K562 (cell line): ENCODE results near the gene ZNHIT1. TPM values are rescaled to one million over a fixed set of nuclear protein-coding genes. Genes with fewer than 3 reads are reported as not detected.
A peak's percentile ranks its signal among the peaks of the same experiment; 100 is the strongest.

ENCODE experiments used
- ASH1L ChIP-seq: fragments of 450-650 bp; IDR thresholded peaks from 2 replicates; pipeline ENCODE4 v1.6.1; 2018; ENCODE audit warnings: borderline replicate concordance, mild to moderate bottlenecking, low read depth; ENCODE audit not compliant: partially characterized antibody
- CBX2 ChIP-seq: fragments of 200-600 bp; sonication (generic); IDR thresholded peaks from one replicate; pipeline ENCODE4 v1.6.1; 2012; ENCODE audit warnings: mild to moderate bottlenecking, low read length, inconsistent platforms; ENCODE audit not compliant: insufficient read depth, poor library complexity, severe bottlenecking
- CHD1 ChIP-seq: fragments of 200-600 bp; sonication (generic); IDR thresholded peaks from one replicate; pipeline ENCODE4 v1.6.1; 2012; ENCODE audit warnings: mild to moderate bottlenecking, moderate library complexity, low read length, inconsistent platforms
- CREBBP ChIP-seq: IDR thresholded peaks from one replicate; pipeline ENCODE4 v1.6.1; 2012; ENCODE audit warnings: low read depth, mild to moderate bottlenecking, control low read depth, inconsistent platforms, low read length
- DNMT1 ChIP-seq: fragments of 450-650 bp; IDR thresholded peaks from 2 replicates; pipeline ENCODE4 v1.6.1; 2016; ENCODE audit warnings: antibody characterized with exemption, mild to moderate bottlenecking
- ELF1 ChIP-seq: fragments of 200-800 bp; sonication (Bioruptor generic); IDR thresholded peaks from 2 replicates; pipeline ENCODE4 v1.6.1; 2016; ENCODE audit warnings: missing genetic modification characterization, missing compliant biosample characterization
- EP300 ChIP-seq: IDR thresholded peaks from 2 replicates; pipeline ENCODE4 v1.6.1; 2012; ENCODE audit warnings: low read length, improper control_type of control experiment
- FOS ChIP-seq: IDR thresholded peaks from 3 replicates; pipeline ENCODE4 v1.6.1; 2011; ENCODE audit not compliant: insufficient read length; ENCODE audit errors: extremely low read depth
- HNRNPH1 ChIP-seq: fragments of 200-400 bp; formaldehyde crosslinking; optimal IDR thresholded peaks from 2 replicates; pipeline ENCODE3; 2017; ENCODE audit warnings: low read depth, mild to moderate bottlenecking, low read length, moderate library complexity
- RAD51 ChIP-seq: fragments of 450-650 bp; IDR thresholded peaks from 2 replicates; pipeline ENCODE4 v1.7.1; 2016; ENCODE audit warnings: low read depth, mild to moderate bottlenecking, borderline replicate concordance
- SNIP1 ChIP-seq: fragments of 450-650 bp; IDR thresholded peaks from 2 replicates; pipeline ENCODE4 v1.7.1; 2017; ENCODE audit warnings: low read depth, mild to moderate bottlenecking
- TEAD4 ChIP-seq, 2 experiments: sonication (generic) in 1 of 2; formaldehyde crosslinking in 1 of 2; IDR thresholded peaks; 2 replicates each; pipeline versions ENCODE4 v1.6.1 to v1.8.0; 2012 to 2022; ENCODE audit warnings: borderline replicate concordance in 1 of 2, inconsistent platforms in 1 of 2, low read length in 1 of 2, mild to moderate bottlenecking in 1 of 2, missing genetic modification reagents in 1 of 2
- TRIM28 ChIP-seq: fragments of 450-650 bp; IDR thresholded peaks from 2 replicates; pipeline ENCODE4 v1.6.1; 2017
- ZBTB12 ChIP-seq: fragments of 250-450 bp; sonication (Bioruptor Pico); IDR thresholded peaks from 2 replicates; pipeline ENCODE4 v1.4.0; 2020
- ZBTB26 ChIP-seq: fragments of 450-650 bp; formaldehyde crosslinking; IDR thresholded peaks from 2 replicates; pipeline ENCODE4 v1.4.0; 2022; ENCODE audit warnings: missing genetic modification characterization
- ZHX1 ChIP-seq: fragments of 150-350 bp; conservative IDR thresholded peaks from 2 replicates; pipeline ENCODE4 v1.6.1; 2014; ENCODE audit warnings: low read length
- ZNF280B ChIP-seq: fragments of 250-450 bp; sonication (Bioruptor Pico); IDR thresholded peaks from 2 replicates; pipeline ENCODE4 v1.5.1; 2021; ENCODE audit warnings: mild to moderate bottlenecking
- ZNF354B ChIP-seq: fragments of 250-450 bp; sonication (Bioruptor Pico); IDR thresholded peaks from 2 replicates; pipeline ENCODE4 v1.4.0; 2020
- ZNF75A ChIP-seq: fragments of 450-650 bp; formaldehyde crosslinking; IDR thresholded peaks from 2 replicates; pipeline ENCODE4 v1.4.0; 2020; ENCODE audit warnings: mild to moderate bottlenecking
- polyA plus RNA-seq, 8 experiments: library from polyadenylated mRNA; depleted of rRNA in 4 of 8; stranded (reverse) in 5 of 8; unstranded in 3 of 8; fragments of >200 nt; fragmentation: Nextera tagmentation in 2 of 8; fragmentation: Illumina TruSeq in 1 of 8; extraction: Ambion mirVana in 2 of 8; extraction: Trizol in 1 of 8; gene quantifications; 2 replicates each; pipeline versions ENCODE4 v1.2.1 to v1.2.3, GENCODE V29; 2011 to 2014; ENCODE audit warnings: inconsistent platforms in 1 of 8, missing spikeins in 1 of 8
- total RNA-seq, 7 experiments: library from RNA; depleted of rRNA in 6 of 7; stranded (reverse); fragments of >200 nt in 6 of 7; fragmentation: Illumina TruSeq in 2 of 7; extraction: Trizol in 2 of 7; gene quantifications; 2 replicates each; pipeline versions ENCODE4 v1.2.1 to v1.2.3, GENCODE V29; 2011 to 2021; ENCODE audit warnings: low replicate concordance in 1 of 7
- TF ChIP-seq, protein P1 (sequence below): fragments of 450-650 bp; conservative IDR thresholded peaks from 2 replicates; pipeline ENCODE4 v1.6.1; 2016; ENCODE audit warnings: missing genetic modification characterization, low read depth, mild to moderate bottlenecking, control low read depth, missing compliant biosample characterization

Gene ZNHIT1
- total and polyA plus RNA-seq, 9 of the 15 experiments (the other 6 are each of a cell fraction or from before 2014, with no cell fraction given), result 6.4 to 162 (median 70.1) TPM

DNA sequence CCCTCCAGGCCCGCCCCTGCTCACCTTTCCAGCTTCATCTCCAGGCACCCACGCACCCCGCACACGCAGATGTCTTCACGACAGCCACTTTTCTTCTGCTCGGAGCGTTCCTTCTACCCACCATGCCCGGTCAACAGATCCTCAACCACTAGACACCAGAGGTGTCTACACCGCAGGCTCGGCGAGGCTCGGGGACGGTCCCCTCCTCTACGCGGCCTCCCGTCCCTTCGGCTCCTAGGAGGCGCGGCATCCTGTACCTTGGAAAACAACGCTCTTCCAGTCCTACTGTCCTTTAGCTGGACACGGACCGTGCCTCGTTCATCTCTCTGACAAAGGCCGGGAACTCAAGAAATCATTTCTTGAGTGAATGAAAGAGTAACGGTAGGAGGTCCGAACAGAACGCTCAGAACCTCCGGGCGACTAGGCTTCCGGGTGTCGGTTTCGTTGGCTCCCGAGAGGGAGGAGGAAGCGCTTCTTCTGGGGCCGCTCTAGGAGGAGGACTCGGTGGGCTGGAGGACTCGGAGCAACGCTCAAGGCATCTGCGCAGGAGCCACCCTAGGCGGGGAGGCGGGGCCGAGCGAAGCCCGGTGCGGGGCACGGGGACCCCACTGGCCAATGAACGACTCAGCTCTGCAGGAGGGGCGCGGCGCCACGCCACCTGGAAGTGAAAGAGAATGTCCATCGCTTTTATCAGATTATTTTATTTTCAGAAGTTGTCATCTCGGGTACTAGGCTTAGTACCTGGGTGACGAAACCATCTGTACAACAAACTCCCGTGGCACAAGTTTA lies 34.1 kb downstream of the ZNHIT1 start (continued):
- TF ChIP-seq ZBTB12 (CRISPR knock-in tag) (no peak), ELF1 (tag) (peak; percentile 98), FOS (peak; percentile 32), EP300 (peak; percentile 57), ZBTB26 (CRISPR knock-in tag) (no peak), TEAD4 (IDR thresholded peaks at IDR 0.05; ENCODE audit: low read length) (peak; percentile 16; the same call in 1 of the 2 replicates), TEAD4 (CRISPR knock-in tag; IDR thresholded peaks at IDR 0.05; ENCODE audit: borderline replicate concordance) (no peak), ASH1L (peak; percentile 48), RAD51 (peak; percentile 93), CHD1 (no peak), ZNF280B (CRISPR knock-in tag) (no peak), TRIM28 (no peak), ZNF75A (CRISPR knock-in tag) (no peak), ZHX1 (no peak), CBX2 (no peak), SNIP1 (peak; percentile 92), CREBBP (no peak), DNMT1 (no peak), ZNF354B (CRISPR knock-in tag) (no peak), HNRNPH1 (no peak)
- TF ChIP-seq, protein P1, sequence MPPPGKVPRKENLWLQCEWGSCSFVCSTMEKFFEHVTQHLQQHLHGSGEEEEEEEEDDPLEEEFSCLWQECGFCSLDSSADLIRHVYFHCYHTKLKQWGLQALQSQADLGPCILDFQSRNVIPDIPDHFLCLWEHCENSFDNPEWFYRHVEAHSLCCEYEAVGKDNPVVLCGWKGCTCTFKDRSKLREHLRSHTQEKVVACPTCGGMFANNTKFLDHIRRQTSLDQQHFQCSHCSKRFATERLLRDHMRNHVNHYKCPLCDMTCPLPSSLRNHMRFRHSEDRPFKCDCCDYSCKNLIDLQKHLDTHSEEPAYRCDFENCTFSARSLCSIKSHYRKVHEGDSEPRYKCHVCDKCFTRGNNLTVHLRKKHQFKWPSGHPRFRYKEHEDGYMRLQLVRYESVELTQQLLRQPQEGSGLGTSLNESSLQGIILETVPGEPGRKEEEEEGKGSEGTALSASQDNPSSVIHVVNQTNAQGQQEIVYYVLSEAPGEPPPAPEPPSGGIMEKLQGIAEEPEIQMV, result no peak
